Small intestine (tissue), 7 donors: ENCODE results near the gene SGPL1. TPM values are rescaled to one million over a fixed set of nuclear protein-coding genes. Genes with fewer than 3 reads are reported as not detected.
A peak's percentile ranks its signal among the peaks of the same experiment; 100 is the strongest.

Source experiments
- DNase-seq, 2 donors: peaks; one replicate each; pipeline versions ENCODE4 v3.0.0 to v3.0.0-alpha.2; 2013
- FAIRE-seq: peaks from 2 replicates; lab custom pipeline; 2012; peaks lifted over from hg19 to GRCh38; lab: Jason Lieb, UNC
- H3K27ac ChIP-seq, 3 donors: one replicate each; pipeline ENCODE4 v1.5.1; 2013; ENCODE audit warnings: low read length in 2 of 3, mild to moderate bottlenecking in 2 of 3, control low read depth in 1 of 3, inconsistent platforms in 1 of 3, low read depth in 1 of 3, moderate library complexity in 1 of 3
- H3K27me3 ChIP-seq, 3 donors: one replicate each; pipeline ENCODE4 v1.6.1; 2013; ENCODE audit warnings: low read length in 3 of 3, inconsistent platforms in 1 of 3; ENCODE audit not compliant: control insufficient read depth in 3 of 3, insufficient read depth in 3 of 3
- H3K36me3 ChIP-seq, 3 donors: one replicate each; pipeline ENCODE4 v1.6.1; 2013; ENCODE audit warnings: low read length in 3 of 3, inconsistent platforms in 1 of 3, low read depth in 1 of 3, mild to moderate bottlenecking in 1 of 3, moderate library complexity in 1 of 3; ENCODE audit not compliant: control insufficient read depth in 3 of 3, insufficient read depth in 2 of 3
- H3K4me1 ChIP-seq, 3 donors: one replicate each; pipeline ENCODE4 v1.6.1; 2013; ENCODE audit warnings: low read length in 2 of 3, inconsistent platforms in 1 of 3, low read depth in 1 of 3, mild to moderate bottlenecking in 1 of 3, moderate library complexity in 1 of 3; ENCODE audit not compliant: control insufficient read depth in 3 of 3, insufficient read depth in 2 of 3
- H3K4me3 ChIP-seq, 3 donors: one replicate each; pipeline ENCODE4 v1.5.1; 2013; ENCODE audit warnings: low read length in 3 of 3, control low read depth in 1 of 3, inconsistent platforms in 1 of 3, low read depth in 1 of 3, mild to moderate bottlenecking in 1 of 3, moderate library complexity in 1 of 3
- H3K9me3 ChIP-seq, 2 donors: one replicate each; pipeline ENCODE4 v1.6.1; 2013; ENCODE audit warnings: low read depth in 1 of 2, low read length in 1 of 2; ENCODE audit not compliant: control insufficient read depth in 2 of 2, insufficient read depth in 1 of 2
- WGBS, 3 donors: extraction: QIAGEN DNeasy Blood & Tissue Kit; methylation state at CpG; one replicate each; pipeline ENCODE4 v1.1.7; 2013; 5-methylcytosine and 5-hydroxymethylcytosine counted together
- polyA plus RNA-seq, 4 donors: library from polyadenylated mRNA; stranded (reverse) in 3 of 4; unstranded in 1 of 4; fragments of 200-250 nt in 3 of 4; fragments of 120-200 nt in 1 of 4; gene quantifications; one replicate each; pipeline versions ENCODE4 v1.2.1 to v1.2.3, GENCODE V29; 2013
- donor health status: healthy with polysubstance abuse.
- donor health status: control.
- donor health status: control.
- donor health status: Bipolar disorder and iron deficiency.
- donor health status: healthy.

SGPL1 gene
- polyA plus RNA-seq, 4 donors = 10.0 to 49.3 (median 16.4) TPM

DNA sequence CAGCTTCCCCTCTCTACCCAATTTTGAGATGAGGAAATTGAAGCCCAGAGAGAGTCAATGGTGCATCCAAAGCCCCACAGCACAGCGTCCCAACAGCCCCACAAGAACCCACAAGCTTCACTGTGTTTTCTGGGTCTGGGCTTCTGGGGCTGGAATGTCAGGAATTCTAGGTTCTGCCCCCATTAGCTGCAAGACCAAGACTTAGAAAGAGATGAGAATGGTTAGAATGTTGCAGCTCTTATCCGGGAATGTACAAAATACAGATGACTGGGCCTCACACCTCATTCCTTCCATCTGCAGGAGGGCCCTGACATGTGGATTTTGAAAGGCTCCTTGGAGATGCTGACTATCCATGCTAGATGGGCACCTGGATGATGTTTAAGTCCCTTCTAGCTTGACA lies 6.0 kb upstream of the SGPL1 start:
- Histone ChIP-seq H3K27ac (no peak overlapping the region), H3K36me3 (no peaks in the 10 kb centered on the region), H3K4me1 (no peaks in the 10 kb centered on the region), H3K27me3 (no peaks in the 10 kb centered on the region), H3K4me3 (no peak overlapping the region), H3K9me3 (no peaks in the 10 kb centered on the region)
- 82 to 94% (median 86%) methylated on average over 2 of the region's 2 CpGs for WGBS, 3 donors
- DNase-seq (no peak), FAIRE-seq (no peak)

DNA sequence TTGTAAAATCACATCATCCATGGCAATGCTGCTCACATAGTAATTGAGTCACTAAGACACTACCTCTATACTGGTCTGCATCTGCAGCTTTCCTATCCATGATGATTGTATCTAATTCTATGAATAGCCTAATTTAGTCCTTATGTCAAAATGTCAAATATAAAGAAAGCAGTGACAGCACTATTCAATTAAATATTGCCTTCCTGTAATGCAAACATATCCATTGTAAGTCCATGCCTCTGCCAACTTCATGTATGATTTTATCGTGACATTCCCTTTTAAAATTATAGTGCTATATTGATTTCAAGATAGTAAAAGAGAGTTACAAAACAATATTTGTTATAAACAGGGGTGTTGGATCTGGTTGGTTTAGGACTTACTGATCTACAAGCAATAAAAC lies 4.8 kb upstream of the SGPL1 start:
- no peak overlapping the region for H3K27ac ChIP-seq
- no peak for DNase-seq
- no peaks in the 10 kb centered on the region for H3K27me3 ChIP-seq
- no peak overlapping the region for H3K4me3 ChIP-seq
- no peaks in the 10 kb centered on the region for H3K9me3 ChIP-seq
- 10 to 40% (median 34%) methylated on average over 1 of the region's 1 CpG for WGBS, 3 donors
- H3K36me3 ChIP-seq = no peaks in the 10 kb centered on the region
- no peak for FAIRE-seq
- H3K4me1 ChIP-seq = peaks cover 0 to 4% (median 0%) of the 10 kb centered on the region in 3 donors

DNA sequence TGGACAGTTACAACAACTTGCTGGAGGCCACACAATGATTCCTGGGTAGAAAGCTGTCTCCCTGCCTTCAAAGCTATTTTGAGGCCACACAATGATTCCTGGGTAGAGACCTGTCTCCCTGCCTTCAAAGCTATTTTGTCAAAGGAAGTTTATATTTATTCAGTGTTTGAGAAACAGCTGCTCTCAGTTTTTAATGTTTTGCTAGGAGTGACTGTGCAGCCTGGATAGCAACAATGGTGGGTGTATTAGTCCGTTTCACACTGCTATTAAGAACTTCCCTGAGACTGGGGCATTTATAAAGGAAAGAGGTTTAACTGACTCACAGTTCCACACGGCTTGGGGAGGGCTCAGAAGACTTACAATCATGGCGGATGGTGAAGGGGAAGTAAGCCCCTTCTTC lies 3.9 kb upstream of the SGPL1 start:
- no peak overlapping the region for H3K4me3 ChIP-seq
- FAIRE-seq = no peak
- WGBS, 3 donors = 64 to 72% (median 69%) methylated on average over 3 of the region's 3 CpGs

DNA sequence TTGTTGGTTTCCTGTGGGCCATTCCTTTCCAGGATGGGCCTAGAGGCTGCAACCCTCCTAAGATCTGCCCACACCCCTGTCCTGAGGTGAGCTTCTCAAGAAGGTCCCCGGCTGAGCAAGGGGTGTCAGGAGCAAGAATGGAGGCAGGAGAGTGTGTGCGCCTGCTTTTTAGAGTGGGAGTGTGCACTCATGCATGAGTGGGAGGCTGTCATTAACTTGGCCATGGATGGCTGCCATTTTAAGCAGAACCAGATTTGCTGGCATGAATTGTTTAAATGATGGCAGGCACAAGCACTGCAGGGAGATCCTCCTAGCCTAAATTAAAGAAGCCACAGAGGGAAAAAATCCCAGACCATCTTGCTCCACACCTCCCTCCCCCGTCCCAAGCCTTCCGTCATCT lies 2.9 kb upstream of the SGPL1 start:
- no peak overlapping the region for H3K4me3 ChIP-seq
- DNase-seq (no peak), FAIRE-seq (no peak)
- WGBS, 3 donors = 94 to 95% (median 95%) methylated on average over 4 of the region's 4 CpGs
- H3K9me3 ChIP-seq = no peaks in the 10 kb centered on the region
- peaks cover 0 to 3% (median 0%) of the 10 kb centered on the region in 3 donors for H3K36me3 ChIP-seq
- H3K4me1 ChIP-seq = peaks cover 0 to 10% (median 0%) of the 10 kb centered on the region in 3 donors
- no peak overlapping the region for H3K27ac ChIP-seq
- H3K27me3 ChIP-seq = no peaks in the 10 kb centered on the region

More for the DNA sequence above, 3.9 kb upstream of the SGPL1 start:
- Histone ChIP-seq H3K27me3 (no peaks in the 10 kb centered on the region), H3K36me3 (peaks cover 0 to under 1% (median 0%) of the 10 kb centered on the region in 3 donors), H3K9me3 (no peaks in the 10 kb centered on the region), H3K27ac (no peak overlapping the region), H3K4me1 (peaks cover 0 to 7% (median 0%) of the 10 kb centered on the region in 3 donors)
- no peak for DNase-seq

DNA sequence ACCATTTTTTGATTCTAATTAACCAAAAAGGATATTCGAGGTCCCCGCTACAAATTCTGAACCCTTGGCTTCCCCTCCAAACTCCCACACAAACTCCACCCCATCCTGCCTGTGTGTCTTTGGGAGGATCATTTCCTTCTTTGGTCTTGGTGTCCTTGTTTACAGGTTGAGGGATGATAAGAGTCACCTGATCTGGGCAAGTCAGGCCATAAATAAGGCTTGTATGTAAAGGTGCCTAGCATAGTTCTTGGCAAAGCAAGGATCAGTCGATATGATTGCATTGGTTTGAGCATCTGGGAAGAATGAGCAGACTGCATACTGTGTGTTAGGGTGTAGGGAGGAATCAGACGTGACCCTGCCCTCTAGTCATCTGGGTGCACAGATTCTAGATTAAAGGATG lies 1.6 kb upstream of the SGPL1 start:
- FAIRE-seq (no peak), DNase-seq (peak in 1 of 2 donors; percentile 20)
- Histone ChIP-seq H3K27me3 (no peaks in the 10 kb centered on the region), H3K27ac (no peak overlapping the region), H3K36me3 (peaks cover 0 to 7% (median 0%) of the 10 kb centered on the region in 3 donors), H3K4me3 (no peak overlapping the region), H3K4me1 (peaks cover 0 to 10% (median 3%) of the 10 kb centered on the region in 3 donors), H3K9me3 (no peaks in the 10 kb centered on the region)
- WGBS, 3 donors = 77 to 82% (median 80%) methylated on average over 4 of the region's 4 CpGs

- peaks cover 0 to 10% (median 3%) of the 10 kb centered on the region in 3 donors for H3K4me1 ChIP-seq
- FAIRE-seq (no peak), DNase-seq (peak; percentile 68 to 81)
- peak overlapping the region; percentile 60 to 94 (median 89) for H3K4me3 ChIP-seq
- peaks cover 4 to 19% (median 4%) of the 10 kb centered on the region in 3 donors for H3K36me3 ChIP-seq
- WGBS, 3 donors = 1 to 3% (median 3%) methylated on average over 24 to 43 of the region's 43 CpGs
- no peaks in the 10 kb centered on the region for H3K9me3 ChIP-seq
- peak overlapping the region; percentile 82 to 95 (median 92) for H3K27ac ChIP-seq
- no peaks in the 10 kb centered on the region for H3K27me3 ChIP-seq
Measured at GRCh38 chr10:70816220-70816894, 609 bp downstream of the SGPL1 start.

- no peak overlapping the region for H3K27ac ChIP-seq
- DNase-seq = no peak
- H3K9me3 ChIP-seq = no peaks in the 10 kb centered on the region
- H3K36me3 ChIP-seq = peaks cover 4 to 30% (median 5%) of the 10 kb centered on the region in 3 donors
- no peak overlapping the region for H3K4me3 ChIP-seq
- no peak for FAIRE-seq
- WGBS, 3 donors = 80 to 88% (median 82%) methylated on average over 4 of the region's 4 CpGs
- peaks cover 0 to 6% (median 3%) of the 10 kb centered on the region in 3 donors for H3K4me1 ChIP-seq
- H3K27me3 ChIP-seq = no peaks in the 10 kb centered on the region
Measured at GRCh38 chr10:70820976-70821750, 5.4 kb downstream of the SGPL1 start.

GRCh38 chr10:70822076-70822820 lies 6.5 kb downstream of the SGPL1 start:
- Histone ChIP-seq H3K27me3 (no peaks in the 10 kb centered on the region), H3K36me3 (peaks cover 4 to 28% (median 5%) of the 10 kb centered on the region in 3 donors), H3K4me1 (peaks cover 0 to 3% (median 0%) of the 10 kb centered on the region in 3 donors), H3K4me3 (no peak overlapping the region), H3K9me3 (no peaks in the 10 kb centered on the region), H3K27ac (no peak overlapping the region)
- WGBS, 3 donors = 83 to 87% (median 86%) methylated on average over 2 of the region's 2 CpGs
- DNase-seq = no peak
- FAIRE-seq = no peak
